ENCODE results near the gene PDE7B. TPM values are rescaled to one million over a fixed set of nuclear protein-coding genes. Genes with fewer than 3 reads are reported as not detected.

The PDE7B gene
- total and polyA plus RNA-seq, 4 donors, result 0.26 to 3.7 (median 1.8) TPM

DNA sequence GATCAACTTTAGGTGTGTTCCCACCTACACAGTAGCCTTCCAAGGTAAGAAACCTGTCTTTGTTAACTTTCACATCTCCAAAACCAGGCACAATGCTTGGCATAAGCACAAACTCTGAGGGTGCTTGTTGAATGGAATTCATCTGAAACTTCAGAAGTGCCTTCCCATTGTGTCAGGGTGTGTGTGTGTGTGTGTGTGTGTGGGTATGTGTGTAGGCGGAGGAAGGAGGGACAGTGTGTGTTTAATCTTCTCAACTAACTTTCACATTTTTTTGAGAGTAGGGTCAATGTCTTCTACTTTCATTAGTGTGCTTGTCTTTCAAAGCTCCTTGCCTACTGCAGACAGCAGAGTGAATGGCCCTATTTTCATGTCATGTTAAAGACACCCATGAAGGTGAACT is 45.6 kb downstream of the PDE7B start:
- H3K9me3 ChIP-seq (ENCODE audit: control insufficient read depth in 4 of 4, insufficient read depth in 3 of 4, low read length in 3 of 4), result no peaks in the 10 kb centered on the region
- H3K36me3 ChIP-seq (ENCODE audit: control insufficient read depth in 4 of 4, insufficient read depth in 4 of 4, low read length in 4 of 4), result no peaks in the 10 kb centered on the region
- no peak for DNase-seq
- 75 to 94% methylated on average over 1 of the region's 1 CpG for WGBS, 2 donors
- TF ChIP-seq, protein P1, sequence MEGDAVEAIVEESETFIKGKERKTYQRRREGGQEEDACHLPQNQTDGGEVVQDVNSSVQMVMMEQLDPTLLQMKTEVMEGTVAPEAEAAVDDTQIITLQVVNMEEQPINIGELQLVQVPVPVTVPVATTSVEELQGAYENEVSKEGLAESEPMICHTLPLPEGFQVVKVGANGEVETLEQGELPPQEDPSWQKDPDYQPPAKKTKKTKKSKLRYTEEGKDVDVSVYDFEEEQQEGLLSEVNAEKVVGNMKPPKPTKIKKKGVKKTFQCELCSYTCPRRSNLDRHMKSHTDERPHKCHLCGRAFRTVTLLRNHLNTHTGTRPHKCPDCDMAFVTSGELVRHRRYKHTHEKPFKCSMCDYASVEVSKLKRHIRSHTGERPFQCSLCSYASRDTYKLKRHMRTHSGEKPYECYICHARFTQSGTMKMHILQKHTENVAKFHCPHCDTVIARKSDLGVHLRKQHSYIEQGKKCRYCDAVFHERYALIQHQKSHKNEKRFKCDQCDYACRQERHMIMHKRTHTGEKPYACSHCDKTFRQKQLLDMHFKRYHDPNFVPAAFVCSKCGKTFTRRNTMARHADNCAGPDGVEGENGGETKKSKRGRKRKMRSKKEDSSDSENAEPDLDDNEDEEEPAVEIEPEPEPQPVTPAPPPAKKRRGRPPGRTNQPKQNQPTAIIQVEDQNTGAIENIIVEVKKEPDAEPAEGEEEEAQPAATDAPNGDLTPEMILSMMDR (IDR thresholded peaks at IDR 0.05; ENCODE audit: control extremely low read depth, extremely low read depth), result no peak
- H3K9ac ChIP-seq (ENCODE audit: insufficient read depth in 1 of 2, low read length in 2 of 2), result no peak overlapping the region
- peaks cover 0 to 8% (median 4%) of the 10 kb centered on the region in 5 donors for H3K4me1 ChIP-seq (ENCODE audit: control insufficient read depth in 5 of 5, insufficient read depth in 5 of 5, low read length in 5 of 5)
- no peak overlapping the region for H3K27ac ChIP-seq (ENCODE audit: low read depth in 1 of 2, low read length in 1 of 2)
- ATAC-seq (ENCODE audit: insufficient read depth, low FRiP score), result no peak
- H3K27me3 ChIP-seq (ENCODE audit: control insufficient read depth in 3 of 3, insufficient read depth in 3 of 3, low read length in 2 of 3), result no peaks in the 10 kb centered on the region
- no peak overlapping the region for H3K4me3 ChIP-seq

DNA sequence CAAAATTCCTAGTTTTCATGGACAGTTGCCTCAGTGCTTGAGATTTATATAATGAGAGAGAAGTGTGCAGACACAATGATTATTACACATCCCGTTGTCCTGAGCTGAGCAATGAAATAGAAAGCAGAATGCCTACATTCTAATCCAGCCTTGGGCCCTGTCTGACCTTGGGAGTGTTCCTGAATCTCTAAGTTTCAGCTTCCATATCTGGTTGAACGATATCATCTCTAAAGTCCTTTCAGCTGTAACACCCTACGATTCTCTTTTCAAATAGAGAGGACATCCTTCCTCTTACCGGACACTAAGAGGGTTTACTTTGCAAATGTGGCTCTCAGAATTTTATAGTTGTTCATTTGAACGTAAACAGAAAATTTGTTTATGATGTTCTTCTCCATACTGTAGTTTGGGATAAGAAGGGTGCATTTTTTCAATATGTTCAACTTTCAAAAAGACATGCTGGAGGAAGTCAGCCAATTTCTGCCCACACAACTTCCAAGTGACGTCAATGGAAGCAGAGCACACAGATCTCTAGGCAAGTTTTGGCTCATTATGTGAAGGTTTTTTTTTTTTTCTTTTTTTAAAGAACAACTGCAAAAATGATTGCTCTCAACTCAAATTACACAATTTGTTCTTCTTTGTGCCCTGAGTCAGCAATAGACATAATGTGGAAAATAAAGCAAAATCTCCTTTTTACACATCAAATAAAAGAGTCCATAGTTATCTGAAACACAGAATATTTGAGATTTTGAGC is 50.4 kb downstream of the PDE7B start:
- Histone ChIP-seq H3K27ac (ENCODE audit: low read depth in 1 of 2, low read length in 1 of 2) (peak overlapping the region in 1 of 2 donors; percentile 33), H3K27me3 (ENCODE audit: control insufficient read depth in 3 of 3, insufficient read depth in 3 of 3, low read length in 2 of 3) (no peaks in the 10 kb centered on the region), H3K9me3 (ENCODE audit: control insufficient read depth in 4 of 4, insufficient read depth in 3 of 4, low read length in 3 of 4) (no peaks in the 10 kb centered on the region), H3K4me3 (no peak overlapping the region), H3K36me3 (ENCODE audit: control insufficient read depth in 4 of 4, insufficient read depth in 4 of 4, low read length in 4 of 4) (no peaks in the 10 kb centered on the region), H3K4me1 (ENCODE audit: control insufficient read depth in 5 of 5, insufficient read depth in 5 of 5, low read length in 5 of 5) (peaks cover 0 to 20% (median 8%) of the 10 kb centered on the region in 5 donors), H3K9ac (ENCODE audit: insufficient read depth in 1 of 2, low read length in 2 of 2) (no peak overlapping the region)
- TF ChIP-seq, protein P1 (IDR thresholded peaks at IDR 0.05; ENCODE audit: control extremely low read depth, extremely low read depth), result no peak
- 67 to 80% methylated on average over 6 of the region's 6 CpGs for WGBS, 2 donors
- peak; percentile 34 for ATAC-seq (ENCODE audit: insufficient read depth, low FRiP score)
- peak; percentile 47 to 88 (median 87) for DNase-seq

DNA sequence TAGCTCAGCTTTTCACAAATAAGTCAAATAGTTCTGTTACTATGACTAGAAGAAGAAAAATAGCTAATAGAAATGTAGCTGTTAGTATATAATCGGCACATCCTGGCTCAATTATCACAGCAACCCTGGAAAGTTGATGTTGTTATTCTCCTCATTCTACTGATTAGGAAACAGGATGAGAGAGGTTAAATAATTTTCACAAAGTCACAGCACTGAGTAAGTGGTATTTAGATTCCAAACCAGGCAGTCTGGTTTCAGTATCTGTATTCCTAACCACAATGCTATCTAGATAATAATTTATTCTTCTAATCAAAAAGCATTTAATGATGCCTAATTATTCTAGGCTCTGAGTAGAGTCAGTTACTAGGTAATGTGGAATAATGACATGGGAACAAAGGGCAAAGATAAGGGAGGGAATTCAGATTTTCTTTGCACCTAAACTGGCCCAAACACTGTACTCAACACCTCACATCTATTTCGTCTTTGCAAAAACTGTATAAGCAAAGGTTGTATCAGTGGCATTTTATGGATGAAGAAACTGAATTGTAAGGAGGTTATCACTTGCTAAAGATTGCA is 51.3 kb downstream of the PDE7B start:
- TF ChIP-seq, protein P1 (IDR thresholded peaks at IDR 0.05; ENCODE audit: control extremely low read depth, extremely low read depth), result no peak
- no peak for ATAC-seq (ENCODE audit: insufficient read depth, low FRiP score)

More for the DNA sequence above, 51.3 kb downstream of the PDE7B start:
- Histone ChIP-seq H3K36me3 (ENCODE audit: control insufficient read depth in 4 of 4, insufficient read depth in 4 of 4, low read length in 4 of 4) (no peaks in the 10 kb centered on the region), H3K9ac (ENCODE audit: insufficient read depth in 1 of 2, low read length in 2 of 2) (no peak overlapping the region), H3K4me1 (ENCODE audit: control insufficient read depth in 5 of 5, insufficient read depth in 5 of 5, low read length in 5 of 5) (peaks cover 0 to 20% (median 8%) of the 10 kb centered on the region in 5 donors), H3K27ac (ENCODE audit: low read depth in 1 of 2, low read length in 1 of 2) (peak overlapping the region in 1 of 2 donors; percentile 23), H3K4me3 (no peak overlapping the region), H3K27me3 (ENCODE audit: control insufficient read depth in 3 of 3, insufficient read depth in 3 of 3, low read length in 2 of 3) (no peaks in the 10 kb centered on the region), H3K9me3 (ENCODE audit: control insufficient read depth in 4 of 4, insufficient read depth in 3 of 4, low read length in 3 of 4) (no peaks in the 10 kb centered on the region)
- no peak for DNase-seq
- 72 to 83% methylated on average over 2 of the region's 2 CpGs for WGBS, 2 donors

Measured in lung (tissue), 12 donors.